Measurements from ENCODE around the gene ABHD6.

The ABHD6 gene

GRCh38 chr3:58317811-58318210 is 80.2 kb downstream of the ABHD6 start:
- DNase-seq (ENCODE audit: insufficient read length) (no peak), FAIRE-seq (no peak)
- TF ChIP-seq POLR2AphosphoS5 (IDR thresholded peaks at IDR 0.05; ENCODE audit: low read depth, low read length) (no peak), POLR2A (IDR thresholded peaks at IDR 0.05; ENCODE audit: low read depth, low read length) (no peak), TAF1 (IDR thresholded peaks at IDR 0.05; ENCODE audit: borderline replicate concordance, low read depth, low read length) (no peak)

- TF ChIP-seq POLR2A (IDR thresholded peaks at IDR 0.05; ENCODE audit: low read depth, low read length): no peak
- TF ChIP-seq TAF1 (IDR thresholded peaks at IDR 0.05; ENCODE audit: borderline replicate concordance, low read depth, low read length): no peak
- TF ChIP-seq POLR2AphosphoS5 (IDR thresholded peaks at IDR 0.05; ENCODE audit: low read depth, low read length): no peak
- DNase-seq (ENCODE audit: insufficient read length) (no peak), FAIRE-seq (no peak)
Measured at GRCh38 chr3:58321791-58322190, 84.2 kb downstream of the ABHD6 start.

- no peak for TF ChIP-seq POLR2AphosphoS5 (IDR thresholded peaks at IDR 0.05; ENCODE audit: low read depth, low read length)
- no peak for TF ChIP-seq POLR2A (IDR thresholded peaks at IDR 0.05; ENCODE audit: low read depth, low read length)
- TF ChIP-seq TAF1 (IDR thresholded peaks at IDR 0.05; ENCODE audit: borderline replicate concordance, low read depth, low read length): no peak
- DNase-seq (ENCODE audit: insufficient read length) (no peak), FAIRE-seq (no peak)
Measured at GRCh38 chr3:58322793-58323192, 85.2 kb downstream of the ABHD6 start.

- TF ChIP-seq TAF1 (IDR thresholded peaks at IDR 0.05; ENCODE audit: borderline replicate concordance, low read depth, low read length) (no peak), POLR2A (IDR thresholded peaks at IDR 0.05; ENCODE audit: low read depth, low read length) (no peak), POLR2AphosphoS5 (IDR thresholded peaks at IDR 0.05; ENCODE audit: low read depth, low read length) (no peak)
- FAIRE-seq (peak; percentile 48), DNase-seq (ENCODE audit: insufficient read length) (no peak)
Measured at GRCh38 chr3:58323529-58324390, 86.2 kb downstream of the ABHD6 start.

- FAIRE-seq: no peak
- TF ChIP-seq TAF1 (IDR thresholded peaks at IDR 0.05; ENCODE audit: borderline replicate concordance, low read depth, low read length) (no peak), POLR2AphosphoS5 (IDR thresholded peaks at IDR 0.05; ENCODE audit: low read depth, low read length) (no peak), POLR2A (IDR thresholded peaks at IDR 0.05; ENCODE audit: low read depth, low read length) (no peak)
- DNase-seq (ENCODE audit: insufficient read length): no peak
Measured at GRCh38 chr3:58324391-58325390, 87.1 kb downstream of the ABHD6 start.

- no peak for FAIRE-seq
- TF ChIP-seq POLR2A (IDR thresholded peaks at IDR 0.05; ENCODE audit: low read depth, low read length) (no peak), TAF1 (IDR thresholded peaks at IDR 0.05; ENCODE audit: borderline replicate concordance, low read depth, low read length) (no peak), POLR2AphosphoS5 (IDR thresholded peaks at IDR 0.05; ENCODE audit: low read depth, low read length) (no peak)
- no peak for DNase-seq (ENCODE audit: insufficient read length)
Measured at GRCh38 chr3:58325525-58325992, 88.0 kb downstream of the ABHD6 start.

GRCh38 chr3:58326267-58326900 is 88.8 kb downstream of the ABHD6 start:
- no peak for FAIRE-seq
- TF ChIP-seq POLR2A (IDR thresholded peaks at IDR 0.05; ENCODE audit: low read depth, low read length) (no peak), POLR2AphosphoS5 (IDR thresholded peaks at IDR 0.05; ENCODE audit: low read depth, low read length) (no peak), TAF1 (IDR thresholded peaks at IDR 0.05; ENCODE audit: borderline replicate concordance, low read depth, low read length) (no peak)
- no peak for DNase-seq (ENCODE audit: insufficient read length)

- FAIRE-seq: no peak
Measured at GRCh38 chr3:58329150-58329921, 91.7 kb downstream of the ABHD6 start.

GRCh38 chr3:58329922-58330413 is 92.4 kb downstream of the ABHD6 start:
- TF ChIP-seq POLR2AphosphoS5 (IDR thresholded peaks at IDR 0.05; ENCODE audit: low read depth, low read length) (no peak), TAF1 (IDR thresholded peaks at IDR 0.05; ENCODE audit: borderline replicate concordance, low read depth, low read length) (no peak), POLR2A (IDR thresholded peaks at IDR 0.05; ENCODE audit: low read depth, low read length) (no peak)
- no peak for FAIRE-seq
- DNase-seq (ENCODE audit: insufficient read length): no peak

More at GRCh38 chr3:58329150-58329921, 91.7 kb downstream of the ABHD6 start:
- TF ChIP-seq POLR2AphosphoS5 (IDR thresholded peaks at IDR 0.05; ENCODE audit: low read depth, low read length) (no peak), POLR2A (IDR thresholded peaks at IDR 0.05; ENCODE audit: low read depth, low read length) (no peak), TAF1 (IDR thresholded peaks at IDR 0.05; ENCODE audit: borderline replicate concordance, low read depth, low read length) (no peak)
- no peak for DNase-seq (ENCODE audit: insufficient read length)

GRCh38 chr3:58331593-58332152 is 94.1 kb downstream of the ABHD6 start:
- TF ChIP-seq TAF1 (IDR thresholded peaks at IDR 0.05; ENCODE audit: borderline replicate concordance, low read depth, low read length): no peak
- no peak for FAIRE-seq
- DNase-seq (ENCODE audit: insufficient read length): no peak

All from GM12892 (cell line).